HFFc6 (cell line): ENCODE measurements around the gene FOXI2. TPM values are rescaled to one million over a fixed set of nuclear protein-coding genes. Genes with fewer than 3 reads are reported as not detected.

Experiments
- DNase-seq: peaks from one replicate; pipeline ENCODE4 v3.0.0-alpha.2; 2018
- H3K27ac Mint-ChIP-seq: 2 replicates; pipeline ENCODE4 v1.8.0; 2020; ENCODE audit warnings: mild to moderate bottlenecking, mixed read lengths
- H3K27me3 Mint-ChIP-seq: 2 replicates; pipeline ENCODE4 v1.8.0; 2021; ENCODE audit warnings: mild to moderate bottlenecking, moderate library complexity, mixed read lengths; ENCODE audit not compliant: insufficient read depth
- H3K36me3 Mint-ChIP-seq: 2 replicates; pipeline ENCODE4 v1.8.0; 2021; ENCODE audit warnings: low read depth, mixed read lengths
- H3K4me1 Mint-ChIP-seq: 2 replicates; pipeline ENCODE4 v1.8.0; 2020; ENCODE audit warnings: low read depth, mixed read lengths
- H3K4me3 Mint-ChIP-seq: 2 replicates; pipeline ENCODE4 v1.8.0; 2020; ENCODE audit warnings: mild to moderate bottlenecking, moderate library complexity, mixed read lengths
- H3K9me3 Mint-ChIP-seq: 2 replicates; pipeline ENCODE4 v1.8.0; 2020; ENCODE audit warnings: mild to moderate bottlenecking, mixed read lengths
- total RNA-seq, 6 experiments: library from RNA; stranded (reverse); fragmentation: NEBNext Ultra II Directional; extraction: Animal tissue kit (Norgen Biotek cat#: 25700); gene quantifications; 2 replicates in 1 of 6; 3 replicates in 5 of 6; pipeline ENCODE4 v1.2.3, GENCODE V29; 2021
- TF ChIP-seq, protein P1 (sequence below): fragments of 200-600 bp; sonication (generic); IDR thresholded peaks from 2 replicates; pipeline ENCODE4 v1.5.0; 2021; ENCODE audit warnings: antibody characterized with exemption, mild to moderate bottlenecking

FOXI2 gene
- total RNA-seq, 6 experiments from 2014 or later, result not detected

DNA sequence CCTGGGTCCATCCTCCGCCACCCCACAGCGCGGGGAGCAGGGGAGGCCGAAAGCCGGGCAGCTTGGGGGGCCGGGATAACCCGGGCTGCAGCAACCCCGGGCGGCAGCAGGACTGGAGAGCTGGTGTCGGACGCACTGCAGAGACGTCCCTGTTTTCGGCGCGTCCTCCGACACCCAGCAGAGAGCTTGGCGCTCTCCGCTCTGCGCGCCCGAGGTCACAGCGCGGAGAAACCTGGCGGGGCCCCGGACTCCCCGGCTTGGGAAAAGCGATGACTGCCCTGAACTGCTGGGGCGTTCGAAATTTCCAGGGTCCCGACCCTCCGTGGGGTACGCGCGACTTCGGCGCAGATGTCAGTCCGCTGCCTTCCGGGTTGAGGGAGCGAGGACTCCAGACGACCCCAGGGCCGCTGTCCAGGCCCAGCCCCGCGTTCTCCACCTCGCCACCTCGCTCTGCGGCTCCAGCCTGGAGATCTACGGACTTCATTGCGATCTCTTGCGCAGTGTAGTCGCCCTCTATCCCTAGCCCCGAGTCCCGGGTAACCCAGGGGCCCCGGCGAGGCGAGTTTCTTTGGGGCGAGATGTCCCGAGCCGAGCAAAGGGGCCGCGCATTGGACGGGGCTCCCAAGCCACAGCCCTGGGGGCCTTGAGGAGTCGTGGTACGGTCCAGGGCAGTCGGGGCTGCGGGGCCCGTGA, 617 bp upstream of the FOXI2 start:
- Mint-ChIP-seq H3K27ac (no peak overlapping the region), H3K36me3 (peaks cover 8% of the 10 kb centered on the region; the same call in 1 of the 2 replicates), H3K9me3 (peaks cover 52% of the 10 kb centered on the region), H3K4me3 (no peak overlapping the region), H3K4me1 (no peaks in the 10 kb centered on the region), H3K27me3 (peaks cover 1% of the 10 kb centered on the region)
- DNase-seq, result no peak
- TF ChIP-seq, protein P1, sequence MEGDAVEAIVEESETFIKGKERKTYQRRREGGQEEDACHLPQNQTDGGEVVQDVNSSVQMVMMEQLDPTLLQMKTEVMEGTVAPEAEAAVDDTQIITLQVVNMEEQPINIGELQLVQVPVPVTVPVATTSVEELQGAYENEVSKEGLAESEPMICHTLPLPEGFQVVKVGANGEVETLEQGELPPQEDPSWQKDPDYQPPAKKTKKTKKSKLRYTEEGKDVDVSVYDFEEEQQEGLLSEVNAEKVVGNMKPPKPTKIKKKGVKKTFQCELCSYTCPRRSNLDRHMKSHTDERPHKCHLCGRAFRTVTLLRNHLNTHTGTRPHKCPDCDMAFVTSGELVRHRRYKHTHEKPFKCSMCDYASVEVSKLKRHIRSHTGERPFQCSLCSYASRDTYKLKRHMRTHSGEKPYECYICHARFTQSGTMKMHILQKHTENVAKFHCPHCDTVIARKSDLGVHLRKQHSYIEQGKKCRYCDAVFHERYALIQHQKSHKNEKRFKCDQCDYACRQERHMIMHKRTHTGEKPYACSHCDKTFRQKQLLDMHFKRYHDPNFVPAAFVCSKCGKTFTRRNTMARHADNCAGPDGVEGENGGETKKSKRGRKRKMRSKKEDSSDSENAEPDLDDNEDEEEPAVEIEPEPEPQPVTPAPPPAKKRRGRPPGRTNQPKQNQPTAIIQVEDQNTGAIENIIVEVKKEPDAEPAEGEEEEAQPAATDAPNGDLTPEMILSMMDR, result no peak

DNA sequence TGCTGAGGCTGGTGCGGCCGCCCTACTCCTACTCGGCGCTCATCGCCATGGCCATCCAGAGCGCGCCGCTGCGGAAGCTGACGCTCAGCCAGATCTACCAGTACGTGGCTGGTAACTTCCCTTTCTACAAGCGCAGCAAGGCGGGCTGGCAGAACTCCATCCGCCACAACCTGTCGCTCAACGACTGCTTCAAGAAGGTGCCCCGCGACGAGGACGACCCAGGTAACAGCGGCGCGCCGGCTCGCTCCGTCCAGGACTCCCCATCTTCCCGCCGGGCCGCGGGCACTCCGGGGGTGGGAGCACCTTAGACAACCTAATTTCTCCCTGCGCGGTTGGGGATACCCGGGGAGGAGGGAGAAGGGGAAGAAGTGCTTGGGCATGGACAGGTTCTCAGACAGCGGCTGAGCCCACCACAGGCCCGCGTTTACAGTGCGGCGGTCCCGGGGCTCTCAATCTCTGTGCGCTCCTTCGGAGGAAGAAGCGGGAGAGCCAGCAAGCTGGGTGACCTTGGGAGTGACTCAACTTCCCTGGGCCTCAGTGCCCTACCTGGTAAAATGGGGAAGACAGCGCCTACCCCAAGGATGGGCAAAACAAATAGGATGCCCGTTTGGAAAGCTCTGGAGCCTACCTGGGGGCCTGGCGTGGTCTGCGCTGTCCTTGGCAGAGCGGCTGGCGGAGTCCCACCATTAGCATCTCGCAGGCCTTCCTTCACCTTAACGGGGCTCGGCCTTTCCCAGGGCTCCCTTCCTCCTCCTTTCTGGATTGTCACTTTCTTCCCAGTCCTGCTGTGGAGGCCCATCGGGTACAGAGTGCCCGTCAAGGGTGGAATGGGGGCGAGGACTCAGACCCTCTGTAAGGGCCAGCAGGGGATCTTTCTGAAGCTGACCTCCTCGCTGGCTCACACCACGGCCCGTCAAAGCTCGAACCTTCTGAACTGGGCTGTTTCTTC, 852 bp downstream of the FOXI2 start:
- Mint-ChIP-seq H3K4me3 (no peak overlapping the region), H3K36me3 (peaks cover 8% of the 10 kb centered on the region; the same call in 1 of the 2 replicates), H3K27ac (no peak overlapping the region), H3K9me3 (peaks cover 59% of the 10 kb centered on the region), H3K4me1 (no peaks in the 10 kb centered on the region), H3K27me3 (peaks cover 1% of the 10 kb centered on the region)
- TF ChIP-seq, protein P1, result no peak
- DNase-seq, result no peak

DNA sequence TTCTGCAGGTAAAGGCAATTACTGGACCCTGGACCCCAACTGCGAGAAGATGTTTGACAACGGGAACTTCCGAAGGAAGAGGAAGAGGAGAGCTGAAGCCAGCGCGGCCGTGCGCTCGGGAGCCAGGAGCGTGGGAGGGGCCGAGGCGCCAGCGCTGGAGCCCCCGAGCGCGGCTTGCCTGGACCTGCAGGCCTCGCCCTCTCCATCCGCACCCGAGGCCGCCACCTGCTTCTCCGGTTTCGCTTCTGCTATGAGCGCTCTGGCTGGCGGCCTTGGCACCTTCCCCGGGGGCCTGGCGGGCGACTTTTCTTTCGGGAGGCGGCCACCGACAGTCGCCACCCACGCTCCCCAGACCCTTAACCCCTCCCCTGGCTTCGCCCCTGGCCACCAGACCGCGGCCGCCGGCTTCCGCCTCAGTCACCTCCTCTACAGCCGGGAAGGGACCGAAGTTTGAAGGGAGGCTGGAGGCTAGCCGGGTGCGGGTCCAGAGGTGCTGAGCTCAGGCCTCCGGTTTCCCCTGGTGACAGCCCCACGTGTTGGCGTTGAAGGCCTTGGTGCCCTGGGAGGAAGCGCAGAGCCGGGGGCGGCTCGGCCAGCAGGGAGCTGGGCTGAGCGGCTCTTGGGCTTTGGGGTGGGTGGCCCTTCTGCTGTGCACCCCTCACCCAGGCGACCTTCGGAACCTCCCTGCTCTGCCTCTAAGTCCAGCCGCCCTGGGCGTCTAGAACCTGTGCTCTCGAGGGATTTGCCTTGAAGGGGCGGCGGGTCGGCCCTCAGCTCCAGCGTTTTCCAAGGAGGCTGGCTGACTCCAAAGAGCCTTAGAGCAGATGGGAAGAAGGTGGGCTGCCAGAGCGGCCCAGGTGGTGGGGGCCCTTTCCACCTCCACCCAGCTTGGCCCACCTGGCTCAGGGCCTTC, 1.8 kb downstream of the FOXI2 start:
- Mint-ChIP-seq H3K36me3 (peaks cover under 1% of the 10 kb centered on the region; the same call in 1 of the 2 replicates), H3K27ac (no peak overlapping the region), H3K27me3 (peaks cover 1% of the 10 kb centered on the region), H3K4me3 (no peak overlapping the region), H3K4me1 (no peaks in the 10 kb centered on the region), H3K9me3 (peaks cover 59% of the 10 kb centered on the region)
- TF ChIP-seq, protein P1, result no peak
- DNase-seq, result no peak

DNA sequence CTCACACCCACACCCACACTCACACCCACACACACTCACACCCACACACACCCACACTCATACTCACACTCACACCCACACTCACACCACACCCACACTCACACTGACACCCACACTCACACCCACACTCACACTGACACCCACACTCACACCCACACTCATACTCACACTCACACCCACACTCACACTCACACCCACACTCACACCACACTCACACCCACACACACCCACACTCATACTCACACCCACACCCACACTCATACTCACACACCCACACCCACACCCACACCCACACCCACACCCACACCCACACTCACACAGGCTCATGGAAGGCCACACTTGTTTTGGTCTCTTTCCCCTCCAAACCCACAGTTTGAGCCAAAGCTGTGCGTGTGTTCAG, 2.9 kb downstream of the FOXI2 start:
- H3K36me3 Mint-ChIP-seq, result no peaks in the 10 kb centered on the region
- TF ChIP-seq, protein P1, result no peak
- H3K27me3 Mint-ChIP-seq, result peaks cover 1% of the 10 kb centered on the region

DNA sequence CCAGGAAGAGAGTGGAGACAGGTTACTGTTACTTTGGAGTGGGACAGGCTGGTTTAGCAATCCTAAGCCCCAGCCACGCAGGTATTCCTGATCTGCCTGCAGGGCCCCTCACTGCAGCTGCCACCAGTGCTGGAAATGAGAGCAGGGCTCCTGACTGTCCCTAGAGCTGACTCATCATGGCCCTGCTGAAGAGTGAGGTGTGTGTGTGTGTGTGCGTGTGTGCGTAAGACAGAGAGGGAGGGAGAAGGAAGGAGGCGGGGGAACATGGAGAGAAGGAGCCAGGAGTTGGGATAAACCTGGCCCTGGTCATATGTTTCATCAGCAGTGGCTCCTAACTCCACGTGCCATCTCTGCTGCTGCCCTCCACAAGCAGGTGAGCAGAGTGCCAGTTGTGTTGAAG, 3.6 kb downstream of the FOXI2 start:
- Mint-ChIP-seq H3K9me3 (peaks cover 53% of the 10 kb centered on the region), H3K27me3 (peaks cover 1% of the 10 kb centered on the region), H3K4me3 (no peak overlapping the region), H3K4me1 (no peaks in the 10 kb centered on the region), H3K36me3 (no peaks in the 10 kb centered on the region; the same call in 1 of the 2 replicates), H3K27ac (no peak overlapping the region)
- no peak for DNase-seq
- TF ChIP-seq, protein P1, result no peak

More for the DNA sequence above, 2.9 kb downstream of the FOXI2 start:
- Mint-ChIP-seq H3K4me3 (no peak overlapping the region), H3K4me1 (no peaks in the 10 kb centered on the region), H3K9me3 (peaks cover 55% of the 10 kb centered on the region), H3K27ac (no peak overlapping the region)
- no peak for DNase-seq
